Central memory CD4-positive, alpha-beta T cell (primary cell): ENCODE measurements around the gene WFDC12.

Source experiments
- DNase-seq: peaks from one replicate; pipeline ENCODE4 v3.0.0; 2022

Gene WFDC12

DNA sequence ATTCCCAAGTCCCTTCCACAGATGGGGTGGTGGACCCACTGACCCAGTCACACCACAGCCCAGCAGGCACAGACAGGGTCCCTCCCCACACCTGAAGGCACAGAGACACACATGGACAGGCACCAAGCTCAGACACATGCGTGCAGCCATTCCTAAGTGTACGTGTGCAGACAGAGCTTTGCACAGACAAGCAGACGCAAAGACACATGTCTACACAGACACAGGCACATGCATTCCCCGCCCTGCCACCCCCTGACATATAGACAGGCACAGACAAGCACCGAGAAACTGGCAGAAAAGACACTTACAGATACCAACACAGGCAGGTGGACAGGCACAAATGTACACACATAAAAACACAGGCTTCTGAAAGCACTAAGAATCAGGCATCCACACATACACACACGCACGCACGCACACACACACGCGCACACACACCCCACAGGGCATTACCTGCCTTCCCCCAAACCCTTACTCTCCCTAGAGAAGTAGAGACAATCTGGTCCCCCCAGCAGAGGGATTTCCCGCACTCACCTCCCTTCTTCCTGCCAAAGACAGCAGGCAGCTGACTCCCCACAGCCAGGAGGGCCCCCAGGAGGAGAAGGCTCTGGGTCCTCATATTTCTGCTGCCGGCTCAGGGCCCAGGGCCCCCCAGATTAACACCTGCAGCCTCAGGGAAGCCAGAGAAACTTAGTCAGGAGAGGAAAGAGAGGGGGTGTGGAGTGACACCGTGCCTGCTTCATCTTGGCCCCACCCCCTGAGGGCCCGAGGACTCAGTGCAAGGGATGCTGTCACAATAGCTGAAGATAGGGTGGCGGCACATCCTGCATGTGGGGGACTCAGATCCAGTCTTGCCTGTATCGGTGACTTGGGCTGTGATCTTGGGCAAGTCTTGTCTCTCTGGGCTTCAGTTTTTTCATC lies 9.5 kb downstream of the WFDC12 start, which contains the start of gene WFDC5:
Gene WFDC5, minus strand, starts transcription at position 710 of the 921 bp plus-strand sequence. Its CDS starts 91 bp downstream, at position 619.
- DNase-seq: no peak

DNA sequence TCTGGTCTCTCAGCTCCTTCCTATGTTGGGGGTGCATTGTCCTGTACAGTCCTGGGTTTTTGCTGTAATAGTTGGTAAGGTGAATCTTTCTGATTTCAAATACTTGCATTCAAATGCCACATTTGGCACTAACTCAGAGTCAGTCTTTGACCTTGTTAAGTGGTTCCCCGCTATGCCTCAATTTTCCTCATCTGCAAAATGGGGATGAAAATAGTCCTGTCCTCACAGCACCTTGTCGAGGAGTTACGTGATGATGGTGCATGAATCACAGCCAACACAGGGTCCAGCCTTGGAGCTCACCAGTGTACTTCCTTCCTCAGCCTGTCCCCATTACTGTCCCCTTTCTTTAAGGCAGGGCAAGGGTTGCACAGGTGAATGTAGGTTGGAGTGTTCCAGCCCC lies 10.4 kb downstream of the WFDC12 start:
- no peak for DNase-seq

DNA sequence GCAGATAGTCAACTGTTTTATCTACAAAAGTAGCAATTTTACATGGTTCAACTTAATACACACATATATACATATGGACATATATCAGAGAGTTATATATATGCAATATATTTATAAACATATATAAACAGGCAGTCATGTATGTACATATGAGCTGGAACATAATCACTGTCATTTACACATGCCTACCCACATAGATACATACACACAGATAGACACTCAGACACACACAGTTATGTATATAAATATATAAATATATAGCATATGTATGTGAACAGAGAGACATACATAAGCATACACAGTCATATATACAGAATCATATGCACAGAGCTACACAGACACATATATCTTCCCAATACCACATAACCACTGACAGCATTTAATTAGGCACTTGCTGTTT lies 11.5 kb downstream of the WFDC12 start:
- DNase-seq: no peak

DNA sequence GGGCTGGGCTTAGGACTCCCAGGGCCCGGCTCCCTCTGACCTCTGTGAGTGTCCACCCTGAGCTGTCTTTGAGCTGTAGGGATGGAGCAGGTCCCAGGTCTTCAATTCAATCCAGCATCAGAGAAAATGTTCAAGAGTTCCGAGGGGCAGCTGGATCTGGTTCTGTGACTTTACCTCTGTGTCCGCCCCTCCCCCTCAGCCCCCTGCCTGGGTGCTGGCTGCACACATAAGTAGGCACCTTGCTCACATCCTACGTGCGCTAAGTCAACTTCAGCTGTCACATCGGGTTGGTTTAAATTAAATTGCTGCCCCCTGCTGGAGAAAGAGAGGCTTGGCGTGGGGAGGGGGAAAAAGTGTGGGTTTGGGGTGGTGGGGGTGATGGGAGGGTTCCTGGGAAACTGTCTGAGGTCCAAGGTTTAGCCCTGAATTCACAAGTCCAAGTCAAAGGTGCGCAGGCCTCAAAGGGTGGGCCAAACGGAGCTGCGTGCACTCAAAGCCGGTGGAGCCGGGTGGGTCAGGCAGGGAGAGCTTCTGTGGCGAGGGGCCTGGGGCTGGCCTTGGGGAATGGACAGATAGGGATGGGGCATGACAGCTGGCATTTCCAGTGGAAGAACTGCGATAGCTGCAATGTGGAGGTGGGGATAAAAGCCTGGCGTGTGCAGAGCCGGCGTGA lies 12.3 kb downstream of the WFDC12 start:
- no peak for DNase-seq

DNA sequence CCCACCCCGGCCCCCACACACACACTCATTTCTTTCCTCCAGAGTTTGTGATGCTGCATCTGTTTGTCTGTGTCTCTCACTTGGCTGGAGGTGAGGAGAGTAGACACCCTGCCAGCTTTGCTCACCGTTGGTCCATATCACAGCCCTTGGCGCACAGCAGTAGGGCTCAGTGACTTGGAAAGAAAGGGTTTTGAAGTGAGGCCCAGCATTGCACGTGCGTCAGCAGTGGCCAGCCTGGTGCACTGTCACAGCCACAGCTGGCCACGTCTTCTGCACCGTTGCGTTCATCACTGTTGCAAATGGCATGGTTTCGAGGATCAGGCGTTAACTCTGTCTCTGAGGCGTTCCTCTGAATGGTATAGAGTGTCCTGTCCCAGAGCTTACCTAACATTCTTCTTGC lies 13.0 kb downstream of the WFDC12 start:
- no peak for DNase-seq

DNA sequence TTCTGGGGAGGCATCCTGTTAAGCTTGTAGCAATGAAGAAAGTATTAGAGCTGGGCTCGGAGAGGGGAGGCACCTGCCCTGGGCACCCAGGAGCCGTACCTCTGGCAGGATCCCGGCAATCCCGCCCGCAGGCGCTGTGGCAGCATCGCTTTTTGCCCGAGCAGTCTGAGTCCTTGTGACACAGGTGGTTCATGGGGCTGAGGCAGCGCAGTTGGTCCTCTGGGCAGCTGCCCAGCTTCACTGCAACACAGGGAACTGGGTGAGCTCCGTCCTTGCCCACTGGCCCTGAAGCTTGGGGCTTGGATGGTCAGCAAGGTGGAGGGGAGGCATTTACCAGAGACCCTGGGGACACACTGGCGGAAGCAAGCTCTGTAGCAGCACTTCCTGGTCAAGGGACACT lies 14.0 kb downstream of the WFDC12 start:
- no peak for DNase-seq

DNA sequence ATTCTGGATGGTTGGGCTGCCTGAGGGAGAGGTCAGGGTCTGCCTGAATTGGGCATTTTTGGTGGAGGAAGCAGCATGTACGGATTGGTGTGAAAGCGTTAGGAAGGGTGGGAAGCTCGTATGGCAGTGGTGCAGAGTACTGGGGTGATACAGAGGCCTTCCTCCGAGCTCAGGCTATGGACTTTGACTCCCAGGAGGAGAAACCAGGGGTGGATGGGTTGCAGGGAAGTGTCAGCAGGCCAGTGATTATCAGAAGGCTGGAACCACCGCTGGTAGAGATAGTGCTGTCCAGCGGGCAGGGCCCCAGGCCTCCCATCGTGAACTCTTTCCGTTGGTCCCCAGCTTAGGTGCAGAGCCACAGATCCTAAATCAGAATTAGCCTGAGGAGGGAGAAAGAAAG lies 14.6 kb downstream of the WFDC12 start:
- DNase-seq: no peak

DNA sequence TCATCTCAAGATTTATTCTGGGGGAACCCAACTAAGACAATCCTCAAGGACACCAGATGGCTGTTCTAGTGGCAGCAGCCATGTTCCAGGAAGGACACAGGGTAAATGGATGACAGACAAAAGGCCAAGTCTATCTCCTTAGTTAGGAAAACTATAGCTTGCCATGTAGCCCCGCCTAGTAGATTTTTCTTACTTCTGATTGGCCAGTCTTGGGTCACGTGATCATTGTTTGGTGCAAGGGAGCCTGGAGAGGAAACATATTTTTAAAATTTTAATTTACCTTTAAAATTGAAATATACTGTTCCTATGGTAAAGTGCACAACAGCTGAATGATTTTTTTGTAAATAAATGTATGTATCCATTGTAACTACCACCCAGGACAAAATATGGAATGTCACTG lies 18.9 kb downstream of the WFDC12 start:
- DNase-seq: no peak

DNA sequence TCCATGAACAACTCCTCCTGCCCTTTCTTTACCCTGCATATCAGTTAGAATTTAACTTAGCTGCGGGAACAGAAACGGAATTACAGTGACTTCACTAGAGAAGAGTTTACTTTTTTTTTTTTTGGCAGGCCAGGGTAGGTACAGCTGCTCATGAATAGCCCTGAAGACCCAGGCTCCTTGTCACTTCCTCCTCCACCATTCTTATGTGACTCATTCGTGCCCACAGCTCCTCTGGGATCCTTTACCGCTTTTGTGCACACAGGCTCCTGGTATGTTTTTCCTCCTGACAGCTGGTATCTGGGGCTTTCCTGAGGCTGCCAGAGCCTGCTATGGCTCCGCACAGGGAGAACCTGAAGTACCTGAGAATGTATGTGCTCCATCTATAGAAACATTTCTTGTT lies 19.5 kb downstream of the WFDC12 start:
- no peak for DNase-seq

DNA sequence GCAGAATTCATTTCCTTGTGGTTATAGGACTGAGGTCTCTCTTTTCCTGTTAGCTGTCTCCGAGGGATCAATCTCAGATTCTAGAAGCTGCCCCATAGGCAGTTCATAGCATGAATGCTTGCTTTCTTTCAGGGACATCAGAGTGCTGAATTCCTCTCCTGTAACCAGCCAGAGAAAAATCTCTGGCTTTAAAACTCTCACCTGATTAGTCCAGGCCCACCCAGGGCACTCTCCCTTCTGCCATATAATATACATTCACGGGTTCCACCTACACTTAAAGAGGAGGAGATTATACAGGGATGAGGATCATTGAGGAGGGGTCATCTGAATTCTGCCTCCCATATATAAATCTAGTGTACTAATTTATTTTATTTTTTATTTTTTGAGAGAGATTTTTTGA lies 21.2 kb downstream of the WFDC12 start:
- no peak for DNase-seq

DNA sequence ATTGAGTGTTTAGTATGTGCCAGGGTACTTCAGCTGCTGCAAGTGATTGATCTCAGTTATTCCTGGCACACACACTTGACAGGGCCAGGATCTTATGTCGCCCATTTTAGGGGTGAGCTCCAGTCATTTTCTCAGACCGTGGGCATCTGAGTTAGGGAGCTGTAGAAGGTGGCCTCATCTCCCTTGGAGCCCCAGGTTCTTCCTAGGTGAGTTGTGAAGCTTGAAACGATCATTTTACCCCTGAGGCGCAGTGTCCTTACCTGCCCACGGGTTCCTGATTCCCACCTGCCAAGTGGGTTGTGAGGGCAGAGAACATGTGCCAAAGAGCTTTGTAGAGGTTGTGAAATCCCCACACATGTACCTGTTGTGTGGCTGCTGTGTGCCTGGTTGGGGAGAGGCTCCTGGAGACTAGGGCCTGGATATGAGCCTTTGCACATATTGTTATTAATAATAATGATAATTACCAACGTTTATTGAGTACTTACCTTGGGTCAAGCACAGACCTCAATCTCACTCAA lies 22.9 kb downstream of the WFDC12 start:
- no peak for DNase-seq

DNA sequence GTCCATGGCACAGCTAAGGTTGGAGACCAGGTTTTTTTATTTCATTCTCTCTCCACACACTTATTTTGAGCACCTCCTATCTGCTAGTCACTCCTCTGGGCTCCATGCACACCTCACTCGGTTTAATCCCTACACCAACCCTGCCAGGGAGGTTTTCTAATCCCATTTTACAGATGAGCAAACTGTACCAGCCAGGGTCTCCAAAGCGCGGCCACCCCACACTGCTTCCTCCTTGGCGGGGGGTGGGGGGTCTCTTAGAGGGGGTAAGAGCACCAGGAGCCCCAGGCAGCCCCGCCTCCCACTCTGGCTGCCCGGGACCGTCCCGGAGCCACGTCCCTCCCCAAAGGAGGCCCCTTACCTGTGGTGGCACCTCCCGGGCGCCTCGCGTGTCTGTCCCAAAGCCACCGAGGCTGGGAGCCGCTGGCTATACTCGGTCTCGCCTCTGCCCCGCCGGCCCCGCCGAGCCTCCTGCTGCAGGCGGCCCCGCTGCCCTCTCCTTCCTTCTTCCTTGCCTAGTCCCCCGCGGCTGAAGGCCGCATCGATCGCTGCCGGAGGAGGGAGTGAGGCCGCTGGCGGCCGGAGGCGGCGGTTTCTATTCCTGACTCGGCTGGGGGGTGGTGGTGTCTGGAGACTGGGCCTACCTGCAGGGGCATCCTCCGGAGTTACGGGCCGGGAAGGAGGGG lies 23.6 kb downstream of the WFDC12 start, which contains the start of gene KCNS1:
Gene KCNS1, minus strand, starts transcription at position 565 of the 683 bp plus-strand sequence. CDS start 1,891 bp downstream, outside the sequence.
- no peak for DNase-seq

DNA sequence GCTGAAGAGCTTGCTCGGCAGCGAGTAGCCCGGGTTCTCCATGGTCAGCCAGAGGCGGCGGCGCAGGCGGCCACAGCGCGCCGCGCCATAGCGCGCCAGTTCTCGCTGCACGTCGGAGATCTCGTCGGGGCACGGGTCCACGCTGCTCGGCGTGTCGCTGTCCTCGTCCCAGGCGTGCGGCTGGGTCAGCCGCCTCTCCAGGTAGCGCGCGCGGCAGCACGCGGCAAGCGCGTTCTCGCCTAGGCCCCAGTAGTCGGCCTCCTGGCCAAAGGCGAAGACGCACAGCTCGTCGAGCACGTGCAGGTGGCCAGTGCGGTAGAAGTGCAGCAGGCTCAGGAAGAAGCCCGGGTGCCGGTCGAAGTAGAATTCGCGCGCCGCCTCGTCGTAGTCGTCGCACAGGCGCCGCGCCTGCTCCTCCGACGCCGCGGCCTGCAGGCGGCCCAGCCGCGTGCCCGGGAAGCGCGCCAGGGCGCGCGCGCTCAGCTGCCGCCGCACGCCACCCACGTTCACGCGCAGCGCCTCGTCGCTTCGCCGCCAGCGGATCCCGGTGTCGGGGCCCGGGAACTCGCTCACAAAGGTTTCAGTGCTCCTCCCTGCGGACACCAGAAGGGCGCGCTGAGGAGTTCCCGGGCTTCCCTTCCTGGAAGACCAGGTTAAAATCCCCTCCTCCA lies 26.0 kb downstream of the WFDC12 start:
- no peak for DNase-seq

DNA sequence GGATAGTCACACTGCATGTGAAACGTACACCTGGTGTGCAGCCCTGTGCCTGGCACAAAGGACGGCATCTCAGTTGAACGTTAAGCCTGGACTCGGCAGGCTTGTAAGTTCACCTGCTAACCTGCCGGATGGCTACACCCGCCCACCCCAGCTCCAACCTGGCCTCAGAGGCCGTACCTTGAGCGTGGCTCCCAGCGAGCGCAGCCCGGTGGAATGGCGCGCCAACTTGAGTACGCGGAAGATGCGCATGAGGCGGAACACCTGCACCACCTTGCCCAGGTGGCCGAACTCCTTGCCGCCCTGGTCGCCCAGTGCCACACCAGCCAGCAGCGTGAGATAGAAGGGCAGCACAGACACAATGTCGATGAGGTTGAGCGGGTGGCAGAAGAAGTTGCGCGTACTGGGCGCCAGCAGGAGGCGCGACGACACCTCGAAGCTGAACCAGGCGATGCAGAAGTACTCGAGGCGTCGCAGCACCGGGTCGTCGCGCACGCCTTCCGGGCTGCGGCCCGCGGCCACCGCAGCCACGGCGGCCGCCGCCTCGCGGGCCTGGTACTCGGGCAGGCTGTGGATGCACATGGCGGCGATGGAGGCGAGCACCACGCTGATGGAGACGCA lies 26.7 kb downstream of the WFDC12 start:
- peak; percentile 27 for DNase-seq

DNA sequence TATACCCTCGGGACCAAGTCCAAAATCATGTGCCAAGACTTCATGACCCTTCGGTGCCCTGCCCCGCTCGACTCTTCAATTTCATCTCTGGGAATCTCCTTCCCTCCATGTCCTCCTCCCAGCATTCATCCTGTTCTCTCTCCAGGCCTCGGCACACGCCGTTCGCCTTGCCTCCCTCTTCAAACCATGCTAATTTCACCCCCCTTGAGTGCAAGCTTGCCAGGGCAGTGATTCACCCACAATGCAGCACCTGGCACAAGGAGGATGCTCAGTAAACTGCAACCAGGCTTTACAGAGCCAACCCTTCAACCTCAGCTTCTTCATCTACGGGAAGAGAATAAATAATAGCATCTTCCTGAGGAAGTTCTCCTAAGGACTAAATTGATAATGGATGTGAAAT lies 27.5 kb downstream of the WFDC12 start:
- DNase-seq: no peak

DNA sequence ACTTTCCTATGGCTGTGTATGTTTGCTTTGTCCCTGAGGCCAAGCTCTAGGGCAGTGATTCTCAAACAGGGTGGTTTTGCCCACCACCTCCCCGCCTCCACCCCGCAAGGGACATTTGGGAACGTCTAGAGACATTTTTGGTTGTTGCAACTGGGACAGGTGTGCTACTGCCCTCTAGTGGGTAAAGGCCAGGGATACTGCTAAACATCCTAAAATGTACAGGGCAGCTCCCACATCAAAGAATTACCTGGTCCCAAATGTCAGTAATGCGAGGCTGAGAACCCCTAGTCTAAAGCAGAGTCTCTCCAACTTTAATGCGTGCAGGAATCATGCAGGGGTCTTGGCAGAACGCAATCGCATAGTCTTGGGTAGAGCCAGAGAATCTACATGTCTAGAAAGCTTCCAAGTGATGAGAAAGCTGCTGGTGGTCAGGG lies 28.4 kb downstream of the WFDC12 start:
- DNase-seq: peak; percentile 51

DNA sequence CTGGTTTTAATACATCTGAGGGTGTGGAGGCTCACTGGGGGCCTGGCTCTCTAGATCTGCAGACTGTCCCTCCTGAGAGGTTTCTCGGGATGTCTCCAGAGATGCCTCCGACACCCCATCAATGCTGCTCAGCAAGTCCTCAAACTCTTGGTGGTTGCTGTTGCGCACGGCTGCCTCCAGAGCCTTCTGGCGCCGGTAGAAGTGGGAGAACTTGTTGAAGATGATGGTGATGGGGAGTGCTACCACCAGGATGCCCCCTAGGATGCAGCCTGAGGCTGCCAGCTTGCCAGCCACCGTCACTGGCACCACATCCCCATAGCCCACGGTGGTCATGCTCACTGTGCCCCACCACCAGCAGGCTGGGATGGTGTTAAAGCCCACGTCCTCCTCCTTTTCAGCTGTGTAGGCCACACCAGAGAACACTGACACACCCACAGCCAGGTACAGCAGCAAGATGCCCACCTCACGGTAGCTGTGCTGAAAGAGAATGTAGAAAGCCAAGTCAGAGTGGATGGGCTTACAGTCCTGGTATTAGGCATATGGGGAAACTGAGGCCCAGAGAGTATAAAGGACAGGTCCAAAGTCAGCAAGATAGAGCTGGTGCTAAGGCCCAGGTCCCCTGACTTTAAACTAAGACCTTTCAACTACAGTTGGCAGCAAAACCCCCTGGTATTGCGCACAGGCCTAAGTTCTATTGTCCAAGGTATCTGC lies 29.2 kb downstream of the WFDC12 start:
- no peak for DNase-seq

DNA sequence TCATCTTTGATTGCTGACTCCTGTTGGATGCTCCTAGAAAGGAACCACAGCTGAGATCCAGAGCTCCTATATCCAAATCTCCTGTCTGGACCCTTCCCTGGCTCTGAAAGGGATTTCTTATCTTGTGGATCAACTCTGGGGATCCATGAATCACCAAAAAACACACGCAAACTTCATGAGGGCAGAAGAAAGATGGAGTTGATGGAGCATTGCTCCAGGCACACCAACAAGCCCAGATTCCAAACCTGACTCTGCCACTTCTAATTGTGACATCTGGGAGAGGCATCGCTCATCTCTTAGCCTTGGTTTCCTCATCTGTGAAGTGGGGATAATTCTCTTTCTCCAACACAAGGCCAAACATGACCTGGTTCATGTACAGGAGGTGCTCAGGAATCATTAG lies 30.1 kb downstream of the WFDC12 start:
- no peak for DNase-seq

DNA sequence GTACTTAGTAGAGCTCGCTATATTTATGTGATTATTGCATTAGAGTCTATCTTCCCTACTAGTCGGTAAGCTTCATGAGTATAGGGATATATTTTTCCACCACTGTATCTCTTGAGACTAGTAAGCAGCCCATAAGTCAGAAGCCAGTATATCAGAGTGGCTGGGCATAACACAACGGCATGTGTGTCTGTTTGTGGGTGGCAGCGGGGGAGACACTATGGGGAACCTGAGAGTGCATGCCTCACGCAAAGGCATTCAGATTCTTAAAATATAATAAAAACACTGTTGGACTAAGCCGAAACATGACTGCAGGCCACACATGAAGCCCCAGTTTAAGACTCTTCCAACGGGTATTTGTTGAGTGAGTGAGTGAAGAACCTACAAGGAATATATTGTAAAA lies 31.4 kb downstream of the WFDC12 start:
- DNase-seq: no peak

DNA sequence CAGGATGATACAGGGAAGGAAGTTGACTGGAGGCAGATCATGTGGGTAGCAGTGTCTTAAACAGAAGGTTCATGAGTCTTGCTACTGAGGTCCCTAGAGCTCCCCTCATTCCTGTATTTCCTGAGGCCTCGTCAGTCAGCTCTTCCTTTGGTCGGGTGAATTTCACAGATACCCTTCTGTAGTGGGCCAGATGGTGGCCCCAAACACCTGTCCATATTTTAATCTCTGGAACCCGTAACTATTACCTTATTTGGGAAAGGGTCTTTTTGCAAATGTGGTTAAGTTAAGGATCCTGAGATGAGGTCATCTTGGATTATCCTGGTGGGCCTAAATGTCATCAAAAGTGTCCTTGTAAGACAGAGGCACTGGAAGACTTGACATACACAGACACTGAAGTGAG lies 32.9 kb downstream of the WFDC12 start:
- DNase-seq: no peak

DNA sequence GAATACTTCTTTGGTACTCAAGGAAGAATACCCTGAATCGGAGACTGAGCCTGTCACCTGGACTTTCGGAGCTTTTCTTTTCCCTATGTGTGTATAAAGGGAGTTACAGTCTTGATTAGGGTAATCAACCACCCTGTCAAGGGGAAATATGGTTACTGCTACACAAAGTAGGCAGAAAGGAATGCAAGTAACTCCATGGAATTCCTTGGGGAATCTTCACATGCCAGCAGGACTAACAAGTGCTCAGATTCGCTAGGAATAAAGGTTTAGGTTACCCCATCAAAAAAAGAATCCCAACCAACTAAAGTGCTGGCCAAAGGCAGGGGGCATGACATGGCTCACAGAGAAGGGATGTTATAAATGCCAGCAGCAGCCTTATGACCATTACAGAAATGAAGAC lies 33.8 kb downstream of the WFDC12 start:
- DNase-seq: no peak
